ENCODE data around the gene TEAD1. TPM values are rescaled to one million over a fixed set of nuclear protein-coding genes. Genes with fewer than 3 reads are reported as not detected.
A peak's percentile ranks its signal among the peaks of the same experiment; 100 is the strongest.

TEAD1 gene
- total RNA-seq, 1 donor from 2014 or later, result 88.1 TPM

- Histone ChIP-seq H3K27me3 (ENCODE audit: control insufficient read depth, insufficient read depth, low read length) (no peaks in the 10 kb centered on the region), H3K4me3 (ENCODE audit: low read depth, low read length) (no peak overlapping the region), H3K36me3 (ENCODE audit: control insufficient read depth, insufficient read depth, low read length) (no peaks in the 10 kb centered on the region)
- TF ChIP-seq, protein P1, sequence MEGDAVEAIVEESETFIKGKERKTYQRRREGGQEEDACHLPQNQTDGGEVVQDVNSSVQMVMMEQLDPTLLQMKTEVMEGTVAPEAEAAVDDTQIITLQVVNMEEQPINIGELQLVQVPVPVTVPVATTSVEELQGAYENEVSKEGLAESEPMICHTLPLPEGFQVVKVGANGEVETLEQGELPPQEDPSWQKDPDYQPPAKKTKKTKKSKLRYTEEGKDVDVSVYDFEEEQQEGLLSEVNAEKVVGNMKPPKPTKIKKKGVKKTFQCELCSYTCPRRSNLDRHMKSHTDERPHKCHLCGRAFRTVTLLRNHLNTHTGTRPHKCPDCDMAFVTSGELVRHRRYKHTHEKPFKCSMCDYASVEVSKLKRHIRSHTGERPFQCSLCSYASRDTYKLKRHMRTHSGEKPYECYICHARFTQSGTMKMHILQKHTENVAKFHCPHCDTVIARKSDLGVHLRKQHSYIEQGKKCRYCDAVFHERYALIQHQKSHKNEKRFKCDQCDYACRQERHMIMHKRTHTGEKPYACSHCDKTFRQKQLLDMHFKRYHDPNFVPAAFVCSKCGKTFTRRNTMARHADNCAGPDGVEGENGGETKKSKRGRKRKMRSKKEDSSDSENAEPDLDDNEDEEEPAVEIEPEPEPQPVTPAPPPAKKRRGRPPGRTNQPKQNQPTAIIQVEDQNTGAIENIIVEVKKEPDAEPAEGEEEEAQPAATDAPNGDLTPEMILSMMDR (IDR thresholded peaks at IDR 0.05; ENCODE audit: insufficient read depth, low read length, poor library complexity, severe bottlenecking), result peak; percentile 77
- no peak for DNase-seq (ENCODE audit: low read depth)
These were observed 219.8 kb downstream of the TEAD1 start for GRCh38 chr11:12893787-12894672.

DNA sequence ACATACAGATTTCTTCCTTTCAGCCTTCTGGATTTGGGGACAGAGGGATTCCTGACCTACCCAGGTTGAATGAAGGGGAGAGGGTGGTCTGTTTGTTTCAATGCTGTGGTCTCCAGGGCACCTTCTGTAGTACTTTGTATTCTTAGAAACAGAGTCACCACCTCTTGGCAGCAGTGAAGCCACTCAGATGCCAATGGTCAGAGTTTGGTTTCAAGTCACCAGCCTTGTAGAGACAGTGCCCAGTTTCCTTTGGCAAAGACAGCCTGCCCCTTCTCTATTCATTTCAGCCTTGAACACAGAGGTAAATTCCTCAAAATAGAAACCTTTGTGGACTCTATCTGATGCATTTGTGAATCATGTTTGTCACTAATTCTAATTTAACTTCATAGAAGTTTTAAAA lies 223.2 kb downstream of the TEAD1 start:
- TF ChIP-seq, protein P1 (IDR thresholded peaks at IDR 0.05; ENCODE audit: insufficient read depth, low read length, poor library complexity, severe bottlenecking), result no peak
- H3K36me3 ChIP-seq (ENCODE audit: control insufficient read depth, insufficient read depth, low read length), result no peaks in the 10 kb centered on the region

GRCh38 chr11:12897867-12898266 lies 223.6 kb downstream of the TEAD1 start:
- no peaks in the 10 kb centered on the region for H3K36me3 ChIP-seq (ENCODE audit: control insufficient read depth, insufficient read depth, low read length)
- TF ChIP-seq, protein P1 (IDR thresholded peaks at IDR 0.05; ENCODE audit: insufficient read depth, low read length, poor library complexity, severe bottlenecking), result no peak

More for the DNA sequence above, 223.2 kb downstream of the TEAD1 start:
- Histone ChIP-seq H3K4me3 (ENCODE audit: low read depth, low read length) (no peak overlapping the region), H3K27me3 (ENCODE audit: control insufficient read depth, insufficient read depth, low read length) (no peaks in the 10 kb centered on the region)
- DNase-seq (ENCODE audit: low read depth), result no peak

DNA sequence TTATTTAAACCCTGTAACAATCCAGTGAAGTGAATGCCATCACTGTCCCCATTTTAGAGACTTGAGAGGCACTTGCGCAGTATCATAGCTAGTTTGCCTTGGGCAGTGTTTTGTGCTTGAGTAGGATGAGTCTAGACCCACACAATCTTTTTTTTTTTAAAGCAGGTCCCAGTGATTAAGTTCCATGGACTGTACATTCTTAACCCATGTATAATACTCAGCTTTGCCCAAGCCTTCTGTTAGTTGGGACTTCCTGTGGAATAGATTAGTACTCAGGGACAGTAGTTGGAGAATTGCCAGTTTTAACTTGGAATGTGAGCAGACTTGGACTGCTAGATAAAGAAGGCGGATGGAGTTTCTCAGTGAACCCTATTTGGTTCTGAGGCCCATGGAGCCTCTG lies 226.3 kb downstream of the TEAD1 start:
- peak; percentile 83 for DNase-seq (ENCODE audit: low read depth)
- TF ChIP-seq, protein P1 (IDR thresholded peaks at IDR 0.05; ENCODE audit: insufficient read depth, low read length, poor library complexity, severe bottlenecking), result no peak
- Histone ChIP-seq H3K27me3 (ENCODE audit: control insufficient read depth, insufficient read depth, low read length) (no peaks in the 10 kb centered on the region), H3K4me3 (ENCODE audit: low read depth, low read length) (no peak overlapping the region), H3K36me3 (ENCODE audit: control insufficient read depth, insufficient read depth, low read length) (no peaks in the 10 kb centered on the region)

More at GRCh38 chr11:12897867-12898266, 223.6 kb downstream of the TEAD1 start:
- DNase-seq (ENCODE audit: low read depth), result no peak
- Histone ChIP-seq H3K4me3 (ENCODE audit: low read depth, low read length) (no peak overlapping the region), H3K27me3 (ENCODE audit: control insufficient read depth, insufficient read depth, low read length) (no peaks in the 10 kb centered on the region)

DNA sequence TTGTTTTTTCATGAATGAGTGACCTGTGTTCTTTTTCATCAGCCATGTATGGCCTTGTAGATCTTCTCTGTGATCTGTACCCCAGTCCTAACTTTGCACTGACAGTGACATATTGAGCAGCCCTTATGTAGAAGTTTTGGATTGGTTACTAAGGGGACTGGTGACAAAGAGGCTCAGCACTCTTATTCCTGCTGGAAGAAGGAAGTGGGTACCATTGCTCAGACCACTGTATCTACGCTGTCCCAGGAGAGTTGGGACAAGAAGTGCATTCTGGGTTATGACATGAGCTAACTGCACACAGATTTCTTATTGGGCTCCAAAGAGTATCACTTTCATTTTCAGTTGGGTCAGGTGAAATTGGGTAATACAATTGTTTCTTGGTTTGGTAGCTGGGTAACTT lies 227.1 kb downstream of the TEAD1 start:
- H3K27me3 ChIP-seq (ENCODE audit: control insufficient read depth, insufficient read depth, low read length), result no peaks in the 10 kb centered on the region
- no peak overlapping the region for H3K4me3 ChIP-seq (ENCODE audit: low read depth, low read length)
- H3K36me3 ChIP-seq (ENCODE audit: control insufficient read depth, insufficient read depth, low read length), result no peaks in the 10 kb centered on the region
- TF ChIP-seq, protein P1 (IDR thresholded peaks at IDR 0.05; ENCODE audit: insufficient read depth, low read length, poor library complexity, severe bottlenecking), result no peak
- DNase-seq (ENCODE audit: low read depth), result no peak
